K562 (cell line): ENCODE measurements around the gene CNGA3. TPM values are rescaled to one million over a fixed set of nuclear protein-coding genes. Genes with fewer than 3 reads are reported as not detected.

ENCODE experiments used
- ATAC-seq: fragments of 200-7000 bp; cut with Tn5 transposase; 3 replicates; pipeline ENCODE4 v1.9.1; 2020; ENCODE audit warnings: moderate library complexity
- BruUV-seq: library from RNA; stranded (reverse); fragments of 400-500 nt; replicated peaks from 2 replicates; lab custom pipeline; 2021; lab: Mats Ljungman, UMichigan
- CTCF ChIA-PET: fragments of 300-600 bp; formaldehyde crosslinking; extraction: SDS; loops from one replicate; lab custom pipeline; 2021; ENCODE audit warnings: low intra/inter-chr PET ratio; lab: Yijun Ruan, JAX
- POLR2A ChIA-PET: fragments of 300-600, 350-650 bp; sonication (Branson Sonifier 250); formaldehyde crosslinking; extraction: SDS; loops from one replicate; lab custom pipeline; 2021; ENCODE audit warnings: antibody characterized with exemption, inconsistent platforms; lab: Yijun Ruan, JAX
- DNase-seq, 4 experiments: peaks; one replicate each; pipeline versions ENCODE4 v3.0.0 to v3.0.0-alpha.2; 2011 to 2018; ENCODE audit warnings: low spot score in 3 of 4, mixed read lengths in 3 of 4; ENCODE audit errors: extremely low read depth in 1 of 4
- FAIRE-seq: peaks from 2 replicates; lab custom pipeline; 2011; peaks lifted over from hg19 to GRCh38; lab: Jason Lieb, UNC
- H2AFZ ChIP-seq: 2 replicates; pipeline ENCODE4 v1.6.0; 2011; ENCODE audit warnings: low read depth, low read length, control low read depth, inconsistent platforms
- H3K27ac ChIP-seq: fragments of 200-600 bp; 3 replicates; pipeline ENCODE4 v1.8.0; 2011; ENCODE audit warnings: low read depth, mild to moderate bottlenecking, control low read depth, inconsistent platforms, low read length, moderate library complexity, mixed read lengths; ENCODE audit errors: extremely low read depth
- H3K27me3 ChIP-seq, 2 experiments: fragments of 300-600 bp in 1 of 2; 2 replicates in 1 of 2; 3 replicates in 1 of 2; pipeline versions ENCODE4 v1.6.0 to v1.8.0; 2011; ENCODE audit warnings: inconsistent platforms in 2 of 2, low read length in 2 of 2, mild to moderate bottlenecking in 1 of 2, mixed read lengths in 1 of 2, moderate library complexity in 1 of 2; ENCODE audit not compliant: control insufficient read depth in 2 of 2, insufficient read depth in 2 of 2
- H3K36me3 ChIP-seq: fragments of 300-600 bp; 3 replicates; pipeline ENCODE4 v1.8.0; 2011; ENCODE audit warnings: mild to moderate bottlenecking, low read length, inconsistent platforms; ENCODE audit not compliant: control insufficient read depth, insufficient read depth
- H3K4me1 ChIP-seq, 2 experiments: fragments of 200-600 bp in 1 of 2; replicated peaks in 1 of 2; 2 replicates in 1 of 2; 3 replicates in 1 of 2; pipeline versions ENCODE4 v1.5.1 to v1.8.0; 2011; ENCODE audit warnings: inconsistent platforms in 2 of 2, low read length in 2 of 2, mild to moderate bottlenecking in 1 of 2, mixed read lengths in 1 of 2, moderate library complexity in 1 of 2; ENCODE audit not compliant: control insufficient read depth in 2 of 2, insufficient read depth in 2 of 2
- H3K4me2 ChIP-seq: 2 replicates; pipeline ENCODE4 v1.6.1; 2011; ENCODE audit warnings: low read length, control low read depth, inconsistent platforms, mixed read lengths; ENCODE audit not compliant: insufficient read depth
- H3K4me3 ChIP-seq: fragments of 200-600 bp; sonication (generic), shearing (Covaris generic); 2 replicates; pipeline ENCODE4 v1.5.1; 2016; ENCODE audit warnings: control low read depth, inconsistent platforms
- H3K79me2 ChIP-seq: fragments of 200-600 bp; 3 replicates; pipeline ENCODE4 v1.8.0; 2011; ENCODE audit warnings: low read length, inconsistent platforms; ENCODE audit not compliant: control insufficient read depth, insufficient read depth
- H3K9ac ChIP-seq, 2 experiments: 2 replicates each; pipeline versions ENCODE4 v1.6.0 to v1.6.1; 2011; ENCODE audit warnings: low read depth in 2 of 2, low read length in 2 of 2, control low read depth in 1 of 2, inconsistent platforms in 1 of 2, mild to moderate bottlenecking in 1 of 2, mixed read lengths in 1 of 2; ENCODE audit not compliant: insufficient read depth in 1 of 2
- H3K9me1 ChIP-seq: one replicate; pipeline ENCODE4 v1.6.0; 2011; ENCODE audit warnings: inconsistent platforms, mild to moderate bottlenecking, low read length, moderate library complexity; ENCODE audit not compliant: control insufficient read depth, insufficient read depth
- H3K9me3 ChIP-seq: replicated peaks from 2 replicates; pipeline ENCODE4 v1.5.1; 2011; ENCODE audit warnings: low read depth, low read length, inconsistent platforms; ENCODE audit not compliant: control insufficient read depth, insufficient read depth
- H4K20me1 ChIP-seq: replicated peaks from 2 replicates; pipeline ENCODE4 v1.6.1; 2011; ENCODE audit warnings: low read length, inconsistent platforms, mixed read lengths; ENCODE audit not compliant: control insufficient read depth, insufficient read depth
- BCL6 ChIP-seq: fragments of 250-450 bp; sonication (Bioruptor Pico); IDR thresholded peaks from 2 replicates; pipeline ENCODE4 v1.4.0; 2020
- CBX3 ChIP-seq, 2 experiments: IDR thresholded peaks; 1 replicate in 1 of 2; 2 replicates in 1 of 2; pipeline ENCODE4 v1.6.1; 2012; ENCODE audit warnings: inconsistent platforms in 2 of 2, low read length in 2 of 2, borderline replicate concordance in 1 of 2, control low read depth in 1 of 2
- KAT8 ChIP-seq: fragments of 450-650 bp; IDR thresholded peaks from 2 replicates; pipeline ENCODE4 v1.6.1; 2016; ENCODE audit warnings: low read depth, mild to moderate bottlenecking
- POLR3A ChIP-seq: IDR thresholded peaks from 2 replicates; pipeline ENCODE4 v1.6.1; 2011; ENCODE audit warnings: borderline replicate concordance, mild to moderate bottlenecking, moderate library complexity; ENCODE audit not compliant: insufficient read length, insufficient read depth; ENCODE audit errors: extremely low read depth
- SP2 ChIP-seq: IDR thresholded peaks from 2 replicates; pipeline ENCODE4 v1.6.1; 2011; ENCODE audit warnings: mild to moderate bottlenecking, low read depth, low read length, moderate library complexity; ENCODE audit not compliant: poor library complexity, severe bottlenecking; ENCODE audit errors: extremely low read depth
- SRSF1 ChIP-seq: fragments of 200-400 bp; formaldehyde crosslinking; IDR thresholded peaks from 2 replicates; pipeline ENCODE4 v1.6.1; 2017; ENCODE audit warnings: mild to moderate bottlenecking, low read depth, low read length, moderate library complexity
- TCF7 ChIP-seq: sonication (generic); IDR thresholded peaks from 2 replicates; pipeline ENCODE4 v1.6.1; 2016; ENCODE audit warnings: antibody characterized with exemption, borderline replicate concordance
- YY1 ChIP-seq, 3 experiments: IDR thresholded peaks; 2 replicates each; pipeline ENCODE4 v1.6.1; 2011; ENCODE audit warnings: low read length in 2 of 3, mild to moderate bottlenecking in 2 of 3, moderate library complexity in 2 of 3, borderline replicate concordance in 1 of 3, control low read depth in 1 of 3, low read depth in 1 of 3; ENCODE audit not compliant: insufficient read depth in 3 of 3, insufficient replicate concordance in 2 of 3, control insufficient read depth in 1 of 3, insufficient read length in 1 of 3; ENCODE audit errors: extremely low read depth in 1 of 3
- ZC3H11A ChIP-seq: IDR thresholded peaks from 2 replicates; pipeline ENCODE4 v1.6.1; 2012; ENCODE audit warnings: low read depth, low read length, improper control_type of control experiment
- ZNF143 ChIP-seq: sonication (generic); formaldehyde crosslinking; IDR thresholded peaks from 2 replicates; pipeline ENCODE4 v1.9.0; 2022; ENCODE audit warnings: mild to moderate bottlenecking, missing genetic modification reagents
- ZNF316 ChIP-seq: fragments of 450-650 bp; IDR thresholded peaks from 2 replicates; pipeline ENCODE4 v1.6.1; 2016
- ZNF561 ChIP-seq: fragments of 450-650 bp; formaldehyde crosslinking; conservative IDR thresholded peaks from 2 replicates; pipeline ENCODE4 v1.4.0; 2020; ENCODE audit warnings: mild to moderate bottlenecking, moderate library complexity
- ZNF780A ChIP-seq: fragments of 250-450 bp; sonication (Bioruptor Pico); IDR thresholded peaks from 2 replicates; pipeline ENCODE4 v1.5.0; 2021; ENCODE audit warnings: mild to moderate bottlenecking
- WGBS: fragments of 100-300 bp; shearing (Covaris generic); methylation state at CpG from one replicate; pipeline ENCODE4 v1.1.6; 2016; ENCODE audit warnings: low coverage, mixed read lengths; ENCODE audit not compliant: insufficient coverage; ENCODE audit errors: missing lambda C conversion rate; 5-methylcytosine and 5-hydroxymethylcytosine counted together
- in situ Hi-C: fragments of 300-500 bp; cut with MboI; formaldehyde crosslinking; loops from 4 replicates; pipeline ENCODE4 v1.15.0; 2018; ENCODE audit warnings: inconsistent platforms, mixed read lengths
- intact Hi-C: fragments of 100-400 bp; cut with micrococcal nuclease; formaldehyde crosslinking; loops from 2 replicates; pipeline ENCODE4 v1.14.2; 2022
- polyA plus RNA-seq, 8 experiments: library from polyadenylated mRNA; depleted of rRNA in 4 of 8; stranded (reverse) in 5 of 8; unstranded in 3 of 8; fragments of >200 nt; fragmentation: Nextera tagmentation in 2 of 8; fragmentation: Illumina TruSeq in 1 of 8; extraction: Ambion mirVana in 2 of 8; extraction: Trizol in 1 of 8; gene quantifications; 2 replicates each; pipeline versions ENCODE4 v1.2.1 to v1.2.3, GENCODE V29; 2011 to 2014; ENCODE audit warnings: inconsistent platforms in 1 of 8, missing spikeins in 1 of 8
- total RNA-seq, 7 experiments: library from RNA; depleted of rRNA in 6 of 7; stranded (reverse); fragments of >200 nt in 6 of 7; fragmentation: Illumina TruSeq in 2 of 7; extraction: Trizol in 2 of 7; gene quantifications; 2 replicates each; pipeline versions ENCODE4 v1.2.1 to v1.2.3, GENCODE V29; 2011 to 2021; ENCODE audit warnings: low replicate concordance in 1 of 7
- TF ChIP-seq, protein P1 (sequence below): sonication (generic); formaldehyde crosslinking; IDR thresholded peaks from 2 replicates; pipeline ENCODE4 v1.8.1; 2023; ENCODE audit warnings: mild to moderate bottlenecking, missing genetic modification reagents

Gene CNGA3
- total and polyA plus RNA-seq, 9 of the 15 experiments (the other 6 are each of a cell fraction or from before 2014, with no cell fraction given), result not detected

- no peak for ATAC-seq
- BruUV-seq, result no TSS peak
- Histone ChIP-seq H3K9me1 (peaks cover 3% of the 10 kb centered on the region), H2AFZ (no peak overlapping the region), H3K36me3 (no peaks in the 10 kb centered on the region), H3K27ac (no peak overlapping the region; the same call in 2 of the 3 replicates), H4K20me1 (no peaks in the 10 kb centered on the region; the same call in 1 of the 2 replicates), H3K27me3 (peaks cover 35 to 72% of the 10 kb centered on the region in 2 experiments), H3K9me3 (no peaks in the 10 kb centered on the region), H3K9ac (no peak overlapping the region), H3K79me2 (no peaks in the 10 kb centered on the region), H3K4me1 (no peaks in the 10 kb centered on the region), H3K4me3 (no peak overlapping the region), H3K4me2 (no peak overlapping the region)
- DNase-seq, result no peak
- TF ChIP-seq TCF7 (no peak), ZC3H11A (no peak), ZNF780A (CRISPR knock-in tag) (no peak), POLR3A (no peak), ZNF316 (no peak), SRSF1 (no peak)
- FAIRE-seq, result no peak
- CTCF ChIA-PET, result no interaction called here
- in situ Hi-C loops, result loop anchor here (25.0 kb wide), 1 partner anchor 568 kb away; no protein-coding TSS in a partner anchor
- intact Hi-C loops, result loop anchor here (10.0 kb wide), 3 partner anchors 635 to 785 kb away; no protein-coding TSS in a partner anchor
- WGBS, result 7% methylated on average over 5 of the region's 7 CpGs
- POLR2A ChIA-PET, result no interaction called here
These were observed 33.9 kb downstream of the CNGA3 start for GRCh38 chr2:98380203-98380535.

DNA sequence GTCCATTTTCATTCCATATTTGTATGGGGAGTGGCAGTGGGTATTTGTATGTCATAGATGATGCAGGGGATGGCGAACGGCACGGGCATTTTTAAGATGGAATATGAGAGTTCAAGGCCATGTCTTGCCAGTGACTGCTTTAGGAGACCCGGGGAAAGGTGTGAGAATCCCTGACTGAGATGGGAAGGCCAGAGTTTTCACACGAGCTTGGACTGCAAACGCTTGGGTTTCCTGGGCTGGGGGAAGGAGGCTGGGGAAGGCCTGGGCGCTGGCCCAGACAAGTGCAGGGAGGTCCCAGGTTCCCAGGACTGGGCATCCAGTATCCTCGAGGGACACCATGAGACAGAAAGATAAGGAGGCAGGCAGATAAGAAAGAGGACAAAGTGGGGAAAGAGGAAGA is 35.2 kb downstream of the CNGA3 start:
- H3K36me3 ChIP-seq, result no peaks in the 10 kb centered on the region
- H3K79me2 ChIP-seq, result no peaks in the 10 kb centered on the region
- no peaks in the 10 kb centered on the region; the same call in 1 of the 2 replicates for H4K20me1 ChIP-seq
- FAIRE-seq, result no peak
- BruUV-seq, result no TSS peak
- POLR2A ChIA-PET, result interaction anchor here (0.6 kb wide), 1 partner anchor 174 kb away, joined by 3 read pairs; no protein-coding TSS in a partner anchor
- DNase-seq, result no peak
- intact Hi-C loops (loop anchor here (10.0 kb wide), 3 partner anchors 637 to 787 kb away; no protein-coding TSS in a partner anchor), in situ Hi-C loops (loop anchor here (25.0 kb wide), 1 partner anchor 569 kb away; no protein-coding TSS in a partner anchor)
- no peak overlapping the region for H3K27ac ChIP-seq
- no peak overlapping the region for H2AFZ ChIP-seq
- H3K9me1 ChIP-seq, result peaks cover 3% of the 10 kb centered on the region
- CTCF ChIA-PET, result no interaction called here
- H3K4me2 ChIP-seq, result no peak overlapping the region
- WGBS, result 2% methylated on average over 8 of the region's 8 CpGs
- H3K4me3 ChIP-seq, result no peak overlapping the region
- 0 out of 2 replicates have a peak, but pooled peaks cover 1% of the 10 kb centered on the region for H3K9me3 ChIP-seq
- H3K4me1 ChIP-seq, result no peaks in the 10 kb centered on the region
- H3K9ac ChIP-seq, result no peak overlapping the region
- ATAC-seq, result no peak
- peaks cover 38 to 72% of the 10 kb centered on the region in 2 experiments for H3K27me3 ChIP-seq
- TF ChIP-seq, protein P1, sequence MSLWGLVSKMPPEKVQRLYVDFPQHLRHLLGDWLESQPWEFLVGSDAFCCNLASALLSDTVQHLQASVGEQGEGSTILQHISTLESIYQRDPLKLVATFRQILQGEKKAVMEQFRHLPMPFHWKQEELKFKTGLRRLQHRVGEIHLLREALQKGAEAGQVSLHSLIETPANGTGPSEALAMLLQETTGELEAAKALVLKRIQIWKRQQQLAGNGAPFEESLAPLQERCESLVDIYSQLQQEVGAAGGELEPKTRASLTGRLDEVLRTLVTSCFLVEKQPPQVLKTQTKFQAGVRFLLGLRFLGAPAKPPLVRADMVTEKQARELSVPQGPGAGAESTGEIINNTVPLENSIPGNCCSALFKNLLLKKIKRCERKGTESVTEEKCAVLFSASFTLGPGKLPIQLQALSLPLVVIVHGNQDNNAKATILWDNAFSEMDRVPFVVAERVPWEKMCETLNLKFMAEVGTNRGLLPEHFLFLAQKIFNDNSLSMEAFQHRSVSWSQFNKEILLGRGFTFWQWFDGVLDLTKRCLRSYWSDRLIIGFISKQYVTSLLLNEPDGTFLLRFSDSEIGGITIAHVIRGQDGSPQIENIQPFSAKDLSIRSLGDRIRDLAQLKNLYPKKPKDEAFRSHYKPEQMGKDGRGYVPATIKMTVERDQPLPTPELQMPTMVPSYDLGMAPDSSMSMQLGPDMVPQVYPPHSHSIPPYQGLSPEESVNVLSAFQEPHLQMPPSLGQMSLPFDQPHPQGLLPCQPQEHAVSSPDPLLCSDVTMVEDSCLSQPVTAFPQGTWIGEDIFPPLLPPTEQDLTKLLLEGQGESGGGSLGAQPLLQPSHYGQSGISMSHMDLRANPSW (CRISPR knock-in tag), result no peak
- TF ChIP-seq BCL6 (CRISPR knock-in tag) (no peak), YY1 (IDR thresholded peaks at IDR 0.05; ENCODE audit: borderline replicate concordance in 1 of 3, control insufficient read depth in 1 of 3, extremely low read depth in 1 of 3, insufficient read depth in 3 of 3, insufficient read length in 1 of 3, insufficient replicate concordance in 2 of 3, low read depth in 1 of 3, low read length in 2 of 3) (no peak), ZNF143 (CRISPR knock-in tag) (no peak), KAT8 (no peak), CBX3 (IDR thresholded peaks at IDR 0.05; ENCODE audit: borderline replicate concordance in 1 of 2, low read length in 2 of 2) (no peak), ZNF561 (CRISPR knock-in tag) (no peak), SP2 (no peak)
